Measurements from ENCODE around the gene RASSF7. TPM values are rescaled to one million over a fixed set of nuclear protein-coding genes. Genes with fewer than 3 reads are reported as not detected.

Gene RASSF7
- total and polyA plus RNA-seq, 10 of the 15 experiments (the other 5 are each of a cell fraction or from before 2014, with no cell fraction given): 0.39 to 29.7 (median 13.2) TPM

DNA sequence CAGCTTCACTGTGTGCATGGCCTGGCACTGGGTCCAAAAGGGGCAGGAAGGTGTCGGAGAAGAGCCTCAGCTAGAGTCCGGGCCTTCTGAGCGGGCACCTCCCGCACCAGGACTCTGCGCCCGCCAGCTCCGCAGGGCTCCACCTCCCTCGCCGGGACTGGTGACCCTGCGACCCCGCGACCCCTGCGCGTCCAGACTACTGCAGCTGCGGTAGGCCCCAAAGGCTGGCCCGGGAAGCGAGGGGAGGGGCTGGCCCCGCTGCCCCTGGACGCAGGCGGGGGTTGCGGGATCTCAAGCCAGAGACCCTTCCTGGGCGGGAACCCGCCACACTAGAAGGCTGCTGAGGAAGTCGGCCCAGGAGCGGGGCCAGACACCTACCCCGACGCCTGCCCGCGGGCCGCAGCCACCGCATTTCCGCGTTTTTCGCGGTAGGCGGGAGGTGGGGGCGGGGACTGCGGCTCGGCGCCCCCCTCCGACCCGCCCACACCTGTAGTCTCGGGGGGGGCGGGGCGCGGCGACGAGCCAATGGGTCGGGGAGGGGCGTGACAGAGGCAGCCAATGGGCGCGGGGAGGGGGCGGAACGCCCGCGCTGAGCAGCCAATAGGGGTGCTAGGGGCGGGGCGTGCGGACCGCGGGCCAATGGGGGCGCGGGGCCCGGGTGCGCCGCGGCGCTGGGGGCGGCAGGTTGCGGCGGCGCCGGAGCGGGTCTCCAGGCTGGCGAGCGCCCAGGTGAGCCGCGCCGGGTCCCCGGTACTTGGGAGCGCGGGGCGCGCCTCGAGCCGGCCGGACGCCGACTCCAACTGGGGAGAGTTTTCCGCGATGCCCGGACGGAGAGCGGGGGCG is at the start of gene RASSF7, which contains the start of gene LMNTD2 (continued):
- TF ChIP-seq ZBTB40 (IDR thresholded peaks at IDR 0.05; ENCODE audit: borderline replicate concordance): no peak
- TF ChIP-seq ZNF207 (IDR thresholded peaks at IDR 0.05; ENCODE audit: borderline replicate concordance): no peak
- TF ChIP-seq NFYA (IDR thresholded peaks at IDR 0.05; ENCODE audit: borderline replicate concordance, low read depth, low read length): no peak; the same call in 1 of the 2 replicates
- no peak for TF ChIP-seq CREM (IDR thresholded peaks at IDR 0.05; ENCODE audit: low read depth)
- no peak for TF ChIP-seq SMC3 (IDR thresholded peaks at IDR 0.05; ENCODE audit: borderline replicate concordance, low read length)
- no peak for TF ChIP-seq STAT3 (IDR thresholded peaks at IDR 0.05; ENCODE audit: low read depth, low read length)
- 0 out of 2 replicates have a peak, but pooled peaks have one; percentile 50 for TF ChIP-seq SMARCA5 (IDR thresholded peaks at IDR 0.05)
- no peak for TF ChIP-seq RAD51 (IDR thresholded peaks at IDR 0.05)
- TF ChIP-seq BACH1 (IDR thresholded peaks at IDR 0.05; ENCODE audit: borderline replicate concordance): no peak; the same call in 1 of the 2 replicates
- TF ChIP-seq TCF12 (IDR thresholded peaks at IDR 0.05; ENCODE audit: low read depth, low read length): no peak
- no peak for TF ChIP-seq SIX5 (IDR thresholded peaks at IDR 0.05; ENCODE audit: low read depth, low read length, severe bottlenecking)
- TF ChIP-seq HDAC2 (IDR thresholded peaks at IDR 0.05): no peak
- TF ChIP-seq GATAD2B (conservative IDR thresholded peaks at IDR 0.05; ENCODE audit: low read depth): peak; percentile 82
- peak; percentile 80 for TF ChIP-seq FOS (IDR thresholded peaks at IDR 0.05; ENCODE audit: borderline replicate concordance, extremely low read depth, insufficient read length)
- no peak for TF ChIP-seq MYC (IDR thresholded peaks at IDR 0.05; ENCODE audit: insufficient read depth, insufficient read length, insufficient replicate concordance, low read length, severe bottlenecking)
- TF ChIP-seq POLR2AphosphoS2 (IDR thresholded peaks at IDR 0.05; ENCODE audit: low read depth, low read length): 0 out of 2 replicates have a peak, but pooled peaks have one; percentile 59
- TF ChIP-seq, protein P1, sequence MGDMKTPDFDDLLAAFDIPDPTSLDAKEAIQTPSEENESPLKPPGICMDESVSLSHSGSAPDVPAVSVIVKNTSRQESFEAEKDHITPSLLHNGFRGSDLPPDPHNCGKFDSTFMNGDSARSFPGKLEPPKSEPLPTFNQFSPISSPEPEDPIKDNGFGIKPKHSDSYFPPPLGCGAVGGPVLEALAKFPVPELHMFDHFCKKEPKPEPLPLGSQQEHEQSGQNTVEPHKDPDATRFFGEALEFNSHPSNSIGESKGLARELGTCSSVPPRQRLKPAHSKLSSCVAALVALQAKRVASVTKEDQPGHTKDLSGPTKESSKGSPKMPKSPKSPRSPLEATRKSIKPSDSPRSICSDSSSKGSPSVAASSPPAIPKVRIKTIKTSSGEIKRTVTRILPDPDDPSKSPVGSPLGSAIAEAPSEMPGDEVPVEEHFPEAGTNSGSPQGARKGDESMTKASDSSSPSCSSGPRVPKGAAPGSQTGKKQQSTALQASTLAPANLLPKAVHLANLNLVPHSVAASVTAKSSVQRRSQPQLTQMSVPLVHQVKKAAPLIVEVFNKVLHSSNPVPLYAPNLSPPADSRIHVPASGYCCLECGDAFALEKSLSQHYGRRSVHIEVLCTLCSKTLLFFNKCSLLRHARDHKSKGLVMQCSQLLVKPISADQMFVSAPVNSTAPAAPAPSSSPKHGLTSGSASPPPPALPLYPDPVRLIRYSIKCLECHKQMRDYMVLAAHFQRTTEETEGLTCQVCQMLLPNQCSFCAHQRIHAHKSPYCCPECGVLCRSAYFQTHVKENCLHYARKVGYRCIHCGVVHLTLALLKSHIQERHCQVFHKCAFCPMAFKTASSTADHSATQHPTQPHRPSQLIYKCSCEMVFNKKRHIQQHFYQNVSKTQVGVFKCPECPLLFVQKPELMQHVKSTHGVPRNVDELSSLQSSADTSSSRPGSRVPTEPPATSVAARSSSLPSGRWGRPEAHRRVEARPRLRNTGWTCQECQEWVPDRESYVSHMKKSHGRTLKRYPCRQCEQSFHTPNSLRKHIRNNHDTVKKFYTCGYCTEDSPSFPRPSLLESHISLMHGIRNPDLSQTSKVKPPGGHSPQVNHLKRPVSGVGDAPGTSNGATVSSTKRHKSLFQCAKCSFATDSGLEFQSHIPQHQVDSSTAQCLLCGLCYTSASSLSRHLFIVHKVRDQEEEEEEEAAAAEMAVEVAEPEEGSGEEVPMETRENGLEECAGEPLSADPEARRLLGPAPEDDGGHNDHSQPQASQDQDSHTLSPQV (IDR thresholded peaks at IDR 0.05): no peak
- no peak for TF ChIP-seq ZSCAN29 (IDR thresholded peaks at IDR 0.05)
- no peak for TF ChIP-seq YY1 (IDR thresholded peaks at IDR 0.05; ENCODE audit: low read depth, low read length)
- no peak for TF ChIP-seq SMAD1 (IDR thresholded peaks at IDR 0.05; ENCODE audit: low read depth, partially characterized antibody)
- TF ChIP-seq RCOR1 (conservative IDR thresholded peaks at IDR 0.05; ENCODE audit: low read depth, low read length): no peak
- TF ChIP-seq NFIC (IDR thresholded peaks at IDR 0.05; ENCODE audit: low read depth, low read length): no peak

All from GM12878 (cell line).